ENCODE data around the gene PRRC1. TPM values are rescaled to one million over a fixed set of nuclear protein-coding genes. Genes with fewer than 3 reads are reported as not detected.

The PRRC1 gene
- total and polyA plus RNA-seq, 5 donors, result 13.9 to 33.9 (median 29.7) TPM

DNA sequence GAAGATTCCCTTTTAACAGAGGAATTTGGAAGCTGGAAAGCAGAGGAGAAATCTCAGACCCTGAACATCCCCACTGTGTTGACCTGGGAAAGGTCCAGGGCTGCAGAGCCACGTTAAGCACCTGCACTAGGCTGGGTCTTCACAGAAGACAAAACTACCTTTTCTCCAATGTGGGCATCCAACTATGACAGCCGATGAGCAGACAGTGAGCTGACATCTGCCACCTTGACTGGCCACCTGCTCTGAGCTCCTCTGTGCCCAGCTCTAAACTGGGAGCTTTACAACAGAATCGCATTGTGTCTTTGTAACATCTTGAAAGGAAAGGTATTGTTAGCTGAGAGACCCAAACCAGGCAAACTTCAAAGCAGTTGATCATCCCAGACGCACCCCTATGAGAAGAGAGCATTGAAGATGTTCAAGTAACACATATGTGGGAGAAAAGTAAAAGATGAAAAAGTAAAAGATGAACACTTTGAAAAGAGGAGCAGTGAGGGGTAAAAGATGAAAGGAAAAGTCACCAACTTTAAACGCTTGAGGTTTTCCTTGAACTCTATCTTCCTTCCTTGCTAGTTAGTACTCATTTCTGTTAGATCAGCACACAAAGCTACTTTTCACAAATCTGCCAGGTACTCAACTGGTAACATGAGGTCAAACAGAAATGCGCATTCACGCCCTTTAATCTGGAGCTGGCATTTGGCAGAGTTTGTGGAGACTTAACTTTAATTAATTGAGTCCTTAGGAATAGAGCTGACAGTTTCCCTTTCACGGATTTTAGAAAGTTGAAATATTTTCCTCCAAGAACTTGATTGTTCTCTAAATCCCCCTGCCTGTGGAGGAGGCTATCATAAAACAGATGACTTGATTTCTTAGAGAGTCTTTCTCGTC lies 78.3 kb downstream of the PRRC1 start:
- DNase-seq (no peak), ATAC-seq (no peak)
- Histone ChIP-seq H3K27ac (ENCODE audit: low read length) (no peak overlapping the region), H3K9me3 (ENCODE audit: control insufficient read depth, low read length) (no peaks in the 10 kb centered on the region), H3K4me3 (ENCODE audit: low read length) (no peak overlapping the region), H3K27me3 (ENCODE audit: control insufficient read depth, insufficient read depth) (no peaks in the 10 kb centered on the region), H3K4me1 (ENCODE audit: control insufficient read depth, insufficient read depth, low read length) (no peaks in the 10 kb centered on the region)
- intact Hi-C loops (cut with DNase I), result no loop called here
- WGBS, result 83% methylated on average over 9 of the region's 9 CpGs

DNA sequence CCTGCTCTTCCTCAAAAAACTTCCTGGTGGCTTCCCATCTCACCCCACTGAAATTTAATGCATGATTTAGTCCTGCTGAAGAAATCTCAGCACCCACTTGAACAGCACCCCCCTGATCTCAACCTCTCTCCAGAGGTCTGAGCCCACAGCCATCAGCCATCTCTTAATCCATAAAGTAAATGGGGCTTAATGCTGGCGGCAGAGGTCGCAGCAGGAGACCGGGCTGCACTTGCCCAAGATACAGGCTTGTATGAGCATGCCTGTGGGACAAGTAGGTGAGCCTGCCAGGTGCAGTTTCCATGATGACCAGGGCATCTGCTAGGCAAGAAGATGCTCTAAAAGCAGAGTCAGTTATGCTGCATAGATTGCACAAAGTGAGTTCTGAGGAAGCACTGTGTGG lies 79.1 kb downstream of the PRRC1 start:
- Histone ChIP-seq H3K4me3 (ENCODE audit: low read length) (no peak overlapping the region), H3K27ac (ENCODE audit: low read length) (no peak overlapping the region), H3K9me3 (ENCODE audit: control insufficient read depth, low read length) (no peaks in the 10 kb centered on the region), H3K27me3 (ENCODE audit: control insufficient read depth, insufficient read depth) (no peaks in the 10 kb centered on the region), H3K4me1 (ENCODE audit: control insufficient read depth, insufficient read depth, low read length) (no peaks in the 10 kb centered on the region)
- WGBS, result 90% methylated on average over 3 of the region's 3 CpGs
- intact Hi-C loops (cut with DNase I), result no loop called here
- ATAC-seq, result no peak
- DNase-seq, result no peak

DNA sequence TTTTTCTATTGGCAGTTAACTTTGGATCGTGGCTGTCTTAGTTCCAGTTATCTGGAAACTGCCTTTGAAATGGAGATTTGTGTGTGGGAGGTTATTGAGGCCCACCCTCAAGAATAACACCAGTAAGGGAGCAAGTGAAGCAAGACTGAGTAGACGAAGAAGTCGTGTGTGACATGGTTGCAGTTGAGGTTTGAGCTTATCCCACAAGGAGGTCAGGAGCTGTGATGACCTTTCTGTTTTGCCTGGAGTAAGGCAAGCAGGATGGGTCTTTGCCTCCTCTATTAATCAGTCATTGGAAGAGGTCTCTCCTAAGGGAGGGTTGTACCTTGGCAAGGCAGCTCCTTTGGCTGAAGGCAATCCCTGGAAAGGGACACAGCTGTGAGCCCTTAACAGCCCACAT lies 81.9 kb downstream of the PRRC1 start:
- Histone ChIP-seq H3K27ac (ENCODE audit: low read length) (no peak overlapping the region), H3K9me3 (ENCODE audit: control insufficient read depth, low read length) (no peaks in the 10 kb centered on the region), H3K27me3 (ENCODE audit: control insufficient read depth, insufficient read depth) (no peaks in the 10 kb centered on the region), H3K4me1 (ENCODE audit: control insufficient read depth, insufficient read depth, low read length) (no peaks in the 10 kb centered on the region), H3K4me3 (ENCODE audit: low read length) (no peak overlapping the region)
- ATAC-seq (peak in 1 of 2 donors; percentile 38), DNase-seq (no peak)
- 56% methylated on average over 3 of the region's 3 CpGs for WGBS
- intact Hi-C loops (cut with DNase I), result no loop called here

DNA sequence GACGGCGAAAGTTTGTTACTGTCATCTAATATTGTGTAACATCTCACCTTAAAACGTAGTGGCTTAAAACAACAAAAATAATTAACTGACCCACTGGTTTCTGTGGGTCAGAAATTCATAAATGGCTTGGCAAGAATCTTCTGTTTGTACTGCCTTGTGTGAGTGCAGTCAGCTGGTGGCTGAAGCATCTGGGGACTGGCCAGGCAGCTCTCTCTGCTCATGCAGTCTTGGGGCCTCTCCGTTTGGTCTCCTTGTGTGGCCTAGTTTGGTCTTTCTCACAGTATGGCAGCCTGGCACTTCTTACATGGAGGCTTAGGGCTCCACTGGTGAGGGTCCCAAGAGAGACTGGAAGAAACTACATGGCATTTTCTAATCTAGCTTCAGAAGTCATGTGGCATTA lies 82.4 kb downstream of the PRRC1 start:
- WGBS, result 81% methylated on average over 4 of the region's 4 CpGs
- H3K4me1 ChIP-seq (ENCODE audit: control insufficient read depth, insufficient read depth, low read length), result no peaks in the 10 kb centered on the region
- no peak overlapping the region for H3K4me3 ChIP-seq (ENCODE audit: low read length)
- ATAC-seq, result peak in 1 of 2 donors; percentile 40
- intact Hi-C loops (cut with DNase I), result no loop called here
- DNase-seq, result peak in 1 of 3 donors; percentile 63
- H3K27me3 ChIP-seq (ENCODE audit: control insufficient read depth, insufficient read depth), result no peaks in the 10 kb centered on the region
- H3K27ac ChIP-seq (ENCODE audit: low read length), result no peak overlapping the region
- no peaks in the 10 kb centered on the region for H3K9me3 ChIP-seq (ENCODE audit: control insufficient read depth, low read length)

DNA sequence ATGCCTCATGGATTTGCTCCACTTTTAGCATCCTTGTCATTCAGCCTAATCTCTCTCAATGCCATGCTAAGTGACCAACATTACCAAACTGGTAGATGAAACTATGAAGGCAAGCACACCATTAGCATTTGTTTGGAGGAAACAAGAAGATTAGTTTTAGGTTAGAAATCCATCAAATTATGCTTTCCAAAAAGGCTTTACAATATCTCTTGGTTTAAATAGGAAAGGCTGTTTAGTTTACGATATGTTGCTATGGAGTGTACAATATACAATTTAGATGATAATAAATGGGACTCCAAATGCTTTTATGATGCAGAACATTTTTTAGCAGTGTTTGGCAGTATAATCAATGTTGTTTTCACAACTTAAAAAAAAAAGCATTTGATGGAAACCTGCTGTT lies 83.7 kb downstream of the PRRC1 start:
- no peak for DNase-seq
- intact Hi-C loops (cut with DNase I), result no loop called here
- 73% methylated on average over 1 of the region's 1 CpG for WGBS

DNA sequence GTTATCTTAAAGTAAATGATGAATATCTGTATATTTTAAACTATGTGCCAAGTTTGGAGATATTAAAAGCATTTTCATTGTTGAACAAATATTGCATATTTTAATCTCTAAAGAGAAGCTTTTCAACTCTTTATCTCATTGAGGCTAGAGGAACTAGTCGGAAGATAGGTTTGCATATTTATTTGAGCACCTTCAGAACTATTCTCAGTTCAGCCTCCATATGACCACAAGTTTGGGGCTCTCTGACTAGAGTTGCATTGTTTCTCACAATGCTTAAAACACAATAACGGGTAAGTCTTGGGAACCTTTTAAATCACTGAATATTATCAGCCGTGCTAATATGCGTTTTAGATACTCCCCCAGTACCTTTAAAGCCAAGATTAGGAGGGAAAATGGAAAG lies 84.2 kb downstream of the PRRC1 start:
- no peak overlapping the region for H3K27ac ChIP-seq (ENCODE audit: low read length)
- 72% methylated on average over 4 of the region's 4 CpGs for WGBS
- H3K4me3 ChIP-seq (ENCODE audit: low read length), result no peak overlapping the region
- intact Hi-C loops (cut with DNase I), result no loop called here
- ATAC-seq (no peak), DNase-seq (no peak)
- H3K27me3 ChIP-seq (ENCODE audit: control insufficient read depth, insufficient read depth), result no peaks in the 10 kb centered on the region
- H3K9me3 ChIP-seq (ENCODE audit: control insufficient read depth, low read length), result no peaks in the 10 kb centered on the region
- H3K4me1 ChIP-seq (ENCODE audit: control insufficient read depth, insufficient read depth, low read length), result no peaks in the 10 kb centered on the region

More for the DNA sequence above, 83.7 kb downstream of the PRRC1 start:
- Histone ChIP-seq H3K27ac (ENCODE audit: low read length) (no peak overlapping the region), H3K9me3 (ENCODE audit: control insufficient read depth, low read length) (no peaks in the 10 kb centered on the region), H3K4me1 (ENCODE audit: control insufficient read depth, insufficient read depth, low read length) (no peaks in the 10 kb centered on the region), H3K27me3 (ENCODE audit: control insufficient read depth, insufficient read depth) (no peaks in the 10 kb centered on the region), H3K4me3 (ENCODE audit: low read length) (no peak overlapping the region)
- no peak for ATAC-seq

DNA sequence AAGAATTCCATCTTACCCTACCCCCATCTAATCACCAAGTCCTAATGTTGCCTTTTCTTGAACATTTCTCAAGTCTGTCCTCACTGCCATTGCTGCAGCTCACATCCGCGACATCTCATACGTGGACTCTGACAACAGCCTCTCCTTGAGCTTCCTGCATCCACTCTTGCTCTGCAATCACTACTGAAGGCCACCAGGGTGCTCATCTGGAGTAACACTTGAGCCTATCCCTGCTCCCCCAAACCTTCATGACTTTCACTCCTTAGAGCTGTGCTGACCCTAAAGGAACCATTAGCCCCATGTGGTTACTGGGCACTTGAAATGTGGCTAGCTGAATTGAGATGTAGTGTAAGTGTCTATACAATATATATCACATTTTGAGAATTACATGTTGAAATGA lies 85.0 kb downstream of the PRRC1 start:
- Histone ChIP-seq H3K27ac (ENCODE audit: low read length) (no peak overlapping the region), H3K27me3 (ENCODE audit: control insufficient read depth, insufficient read depth) (no peaks in the 10 kb centered on the region), H3K4me3 (ENCODE audit: low read length) (no peak overlapping the region), H3K9me3 (ENCODE audit: control insufficient read depth, low read length) (no peaks in the 10 kb centered on the region), H3K4me1 (ENCODE audit: control insufficient read depth, insufficient read depth, low read length) (no peaks in the 10 kb centered on the region)
- DNase-seq (no peak), ATAC-seq (no peak)
- WGBS, result 98% methylated on average over 3 of the region's 3 CpGs
- intact Hi-C loops (cut with DNase I), result no loop called here

DNA sequence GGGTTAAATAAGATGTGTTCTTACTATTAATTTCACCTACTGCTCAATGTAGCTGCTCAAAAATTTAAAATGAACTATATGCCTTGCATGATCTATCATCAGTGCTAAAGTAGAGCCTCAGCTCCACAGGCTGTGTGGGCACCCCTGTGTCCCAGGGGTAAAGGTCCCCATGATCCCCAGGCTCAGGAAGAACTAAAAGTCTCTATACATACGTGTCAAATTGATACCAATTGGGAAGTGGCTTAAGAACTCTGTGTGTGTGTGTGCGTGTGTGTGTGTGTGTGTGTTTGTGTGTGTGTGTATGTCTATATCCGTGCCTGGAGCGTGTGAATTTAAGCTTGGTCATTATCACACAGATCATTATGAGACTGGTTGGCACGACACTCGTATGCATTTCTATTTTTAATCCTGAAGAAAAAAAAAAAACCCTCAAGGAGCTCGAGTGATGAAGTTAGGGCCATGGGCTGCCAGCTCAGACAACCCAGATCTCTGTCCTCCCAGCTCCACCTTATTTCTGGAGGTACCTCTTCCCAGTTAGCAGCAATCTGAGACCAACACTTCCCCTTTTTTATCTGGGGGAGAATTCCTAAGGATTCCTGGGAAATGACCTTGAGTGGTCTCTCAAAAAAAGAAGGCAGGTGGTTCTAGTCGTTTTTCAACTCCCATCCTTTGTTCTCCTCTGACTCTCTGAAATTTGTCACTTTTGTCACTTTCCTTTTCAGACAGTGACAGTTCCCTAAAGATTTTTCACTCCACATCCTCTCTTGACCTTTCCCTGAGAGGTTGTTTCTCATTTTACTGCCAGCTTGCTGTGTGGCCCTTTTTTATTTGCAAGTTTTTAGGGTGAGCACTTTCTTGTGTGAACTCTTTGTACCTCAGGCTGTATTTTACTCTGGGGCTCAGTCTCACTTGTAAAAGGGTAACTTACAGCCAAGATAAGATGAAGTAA lies 85.7 kb downstream of the PRRC1 start:
- intact Hi-C loops (cut with DNase I), result no loop called here
- H3K9me3 ChIP-seq (ENCODE audit: control insufficient read depth, low read length), result no peaks in the 10 kb centered on the region
- WGBS, result 37% methylated on average over 8 of the region's 8 CpGs
- ATAC-seq (no peak), DNase-seq (no peak)
- H3K4me1 ChIP-seq (ENCODE audit: control insufficient read depth, insufficient read depth, low read length), result no peaks in the 10 kb centered on the region
- H3K4me3 ChIP-seq (ENCODE audit: low read length), result no peak overlapping the region
- H3K27ac ChIP-seq (ENCODE audit: low read length), result no peak overlapping the region
- H3K27me3 ChIP-seq (ENCODE audit: control insufficient read depth, insufficient read depth), result no peaks in the 10 kb centered on the region

Other genes starting within 250 kb of the PRRC1 start
- gene MEGF10, start 226.8 kb upstream of the PRRC1 start, total RNA-seq, result 1 to 10 TPM in 3 of 4 donors, under 1 TPM in 1; 0.47 to 2.7 (median 1.4) TPM
- gene MEGF10, start 226.8 kb upstream of the PRRC1 start, polyA plus RNA-seq, result 0.25 TPM
- not detected for gene CTXN3, start 131.4 kb downstream of the PRRC1 start, total RNA-seq
- not detected for gene CTXN3, start 131.4 kb downstream of the PRRC1 start, polyA plus RNA-seq
- gene CCDC192, start 185.8 kb downstream of the PRRC1 start, total RNA-seq, result not detected
- 0.43 TPM for gene CCDC192, start 185.8 kb downstream of the PRRC1 start, polyA plus RNA-seq